SW 1271 (cell line): Measurements from ENCODE around the gene MTMR2.
"Not testable (repeated sequence)": the region's sequence is repeated elsewhere in the genome, so short reads cannot be mapped to it uniquely, and the experiment has no call there.

Experiments
- DNase-seq, 2 experiments: peaks; one replicate each; lab custom pipeline; 2025; lab: John Stamatoyannopoulos, UW

Gene MTMR2

GRCh38 chr11:95884802-95885201 is 39.1 kb downstream of the MTMR2 start:
- no peak for DNase-seq

GRCh38 chr11:95884376-95884775 is 39.5 kb downstream of the MTMR2 start:
- no peak for DNase-seq

- DNase-seq: no peak
Observed at GRCh38 chr11:95883381-95883780, 40.5 kb downstream of the MTMR2 start.

- no peak for DNase-seq
Observed at GRCh38 chr11:95877291-95877690, 46.6 kb downstream of the MTMR2 start.

GRCh38 chr11:95870877-95871276 is 53.0 kb downstream of the MTMR2 start:
- not testable (repeated sequence) for DNase-seq

GRCh38 chr11:95867105-95867504 is 56.8 kb downstream of the MTMR2 start:
- no peak for DNase-seq

GRCh38 chr11:95863486-95864140 is 60.3 kb downstream of the MTMR2 start:
- no peak for DNase-seq

GRCh38 chr11:95860024-95860423 is 63.9 kb downstream of the MTMR2 start:
- DNase-seq: not testable (repeated sequence)

GRCh38 chr11:95854362-95854761 is 69.5 kb downstream of the MTMR2 start:
- DNase-seq: not testable (repeated sequence)

GRCh38 chr11:95853862-95854261 is 70.0 kb downstream of the MTMR2 start:
- DNase-seq: no peak

GRCh38 chr11:95853138-95853537 is 70.8 kb downstream of the MTMR2 start:
- no peak for DNase-seq

- DNase-seq: no peak
Observed at GRCh38 chr11:95850137-95850536, 73.8 kb downstream of the MTMR2 start.

- peak; percentile 37 to 79 for DNase-seq
Observed at GRCh38 chr11:95849087-95849825, 74.7 kb downstream of the MTMR2 start.

GRCh38 chr11:95845167-95845566 is 78.7 kb downstream of the MTMR2 start:
- no peak for DNase-seq

- peak; percentile 74 to 91 for DNase-seq
Observed at GRCh38 chr11:95835768-95836488, 88.0 kb downstream of the MTMR2 start.

GRCh38 chr11:95835351-95835750 is 88.6 kb downstream of the MTMR2 start:
- DNase-seq: no peak

- DNase-seq: no peak
Observed at GRCh38 chr11:95833378-95833777, 90.5 kb downstream of the MTMR2 start.

GRCh38 chr11:95832763-95833162 is 91.1 kb downstream of the MTMR2 start:
- DNase-seq: no peak

- DNase-seq: no peak
Observed at GRCh38 chr11:95831198-95831883, 92.6 kb downstream of the MTMR2 start.

GRCh38 chr11:95829580-95830259 is 94.2 kb downstream of the MTMR2 start:
- no peak for DNase-seq

- DNase-seq: no peak
Observed at GRCh38 chr11:95827696-95828095, 96.2 kb downstream of the MTMR2 start.

GRCh38 chr11:95821640-95822039 is 102.3 kb downstream of the MTMR2 start:
- DNase-seq: no peak
